ENCODE data around the gene SOBP.
"Not testable (repeated sequence)": the region's sequence is repeated elsewhere in the genome, so short reads cannot be mapped to it uniquely, and the experiment has no call there.

SOBP gene

DNA sequence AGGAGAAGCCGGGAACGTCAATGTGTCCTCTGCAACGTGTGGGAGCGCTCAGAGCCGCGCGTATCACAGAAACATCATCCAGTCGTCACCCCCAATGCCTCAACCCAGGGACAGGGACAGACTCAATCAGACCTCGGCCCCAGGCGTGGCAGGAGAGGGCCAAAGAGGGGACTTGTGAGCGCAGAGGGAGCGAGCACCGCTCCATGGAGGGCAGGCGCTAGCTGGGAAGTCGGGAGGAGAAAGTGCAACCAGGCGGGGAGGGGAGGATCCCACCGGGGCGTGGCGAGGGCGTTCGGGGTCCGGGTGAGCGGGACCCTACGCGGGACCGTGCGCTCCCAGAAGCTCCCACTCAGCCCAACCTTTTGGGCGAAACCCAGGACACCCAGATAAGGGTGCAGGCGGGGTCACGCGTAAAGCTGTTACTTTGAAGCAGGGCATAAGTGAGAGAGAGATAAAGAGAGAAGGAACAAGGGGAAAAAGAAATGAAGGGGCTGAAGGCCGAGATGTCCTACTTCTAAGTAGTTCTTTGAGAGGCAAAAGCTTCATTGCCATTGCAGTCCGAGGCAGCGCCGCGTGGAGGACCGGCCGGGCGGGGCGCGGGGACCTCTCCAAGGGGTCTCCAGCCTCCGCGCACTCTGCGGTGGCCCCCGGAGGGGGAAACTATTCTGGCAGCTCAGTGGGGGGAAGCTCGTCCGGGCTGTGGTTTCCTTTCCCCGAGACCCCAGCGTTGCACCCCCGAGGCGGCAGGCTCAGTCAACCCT, 862 bp upstream of the SOBP start:
- peak; percentile 15 for DNase-seq

DNA sequence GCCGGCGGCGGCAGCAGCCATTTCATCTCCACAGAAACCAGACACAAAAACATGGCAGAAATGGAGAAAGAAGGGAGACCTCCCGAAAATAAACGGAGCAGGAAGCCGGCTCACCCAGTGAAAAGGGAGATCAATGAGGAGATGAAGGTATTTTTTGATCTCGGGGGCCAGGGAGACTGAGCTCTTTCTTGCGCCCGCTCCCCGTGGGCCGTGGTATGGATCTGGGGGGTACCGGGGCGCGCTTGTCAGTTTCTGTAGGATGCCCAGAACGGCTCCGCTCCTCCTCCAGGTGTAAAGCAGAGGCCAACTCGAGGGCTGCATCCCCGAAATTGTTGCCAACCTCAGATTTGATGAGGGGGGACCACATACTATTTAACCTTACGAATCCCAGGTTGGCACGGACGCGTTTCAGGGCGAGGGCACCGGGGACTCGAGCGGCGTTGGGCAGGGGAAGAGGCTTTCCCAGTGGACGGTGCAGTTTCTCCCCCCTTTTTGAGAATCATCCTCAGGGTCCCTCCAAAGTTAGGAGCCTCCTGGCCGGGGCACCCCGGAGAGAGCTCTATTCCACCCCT, 735 bp downstream of the SOBP start:
- DNase-seq, result no peak

DNA sequence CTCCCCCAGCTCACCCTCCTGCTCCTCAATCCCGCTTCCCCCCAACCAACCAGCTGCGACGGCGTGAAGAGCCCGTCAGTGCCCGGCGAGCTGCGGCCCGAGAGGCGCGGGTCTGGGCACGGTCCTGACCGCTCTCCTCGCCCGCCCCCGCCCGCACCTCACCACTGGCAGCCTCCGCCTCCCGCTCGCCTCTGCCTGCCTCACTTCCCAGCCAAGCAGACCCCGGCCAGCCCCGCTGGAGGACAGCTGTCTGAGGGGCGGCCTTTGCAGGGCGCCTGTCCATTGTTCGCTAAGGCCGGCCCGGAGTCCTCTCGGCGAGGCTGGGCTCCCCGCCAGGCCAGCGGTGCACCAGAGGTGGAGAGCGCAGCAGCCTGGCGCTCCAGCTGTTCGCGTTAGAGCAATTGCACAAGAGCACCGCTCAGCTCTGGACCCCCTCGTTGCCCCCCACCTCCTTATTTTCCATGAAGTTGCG, 1.3 kb downstream of the SOBP start:
- DNase-seq, result peak; percentile 4

DNA sequence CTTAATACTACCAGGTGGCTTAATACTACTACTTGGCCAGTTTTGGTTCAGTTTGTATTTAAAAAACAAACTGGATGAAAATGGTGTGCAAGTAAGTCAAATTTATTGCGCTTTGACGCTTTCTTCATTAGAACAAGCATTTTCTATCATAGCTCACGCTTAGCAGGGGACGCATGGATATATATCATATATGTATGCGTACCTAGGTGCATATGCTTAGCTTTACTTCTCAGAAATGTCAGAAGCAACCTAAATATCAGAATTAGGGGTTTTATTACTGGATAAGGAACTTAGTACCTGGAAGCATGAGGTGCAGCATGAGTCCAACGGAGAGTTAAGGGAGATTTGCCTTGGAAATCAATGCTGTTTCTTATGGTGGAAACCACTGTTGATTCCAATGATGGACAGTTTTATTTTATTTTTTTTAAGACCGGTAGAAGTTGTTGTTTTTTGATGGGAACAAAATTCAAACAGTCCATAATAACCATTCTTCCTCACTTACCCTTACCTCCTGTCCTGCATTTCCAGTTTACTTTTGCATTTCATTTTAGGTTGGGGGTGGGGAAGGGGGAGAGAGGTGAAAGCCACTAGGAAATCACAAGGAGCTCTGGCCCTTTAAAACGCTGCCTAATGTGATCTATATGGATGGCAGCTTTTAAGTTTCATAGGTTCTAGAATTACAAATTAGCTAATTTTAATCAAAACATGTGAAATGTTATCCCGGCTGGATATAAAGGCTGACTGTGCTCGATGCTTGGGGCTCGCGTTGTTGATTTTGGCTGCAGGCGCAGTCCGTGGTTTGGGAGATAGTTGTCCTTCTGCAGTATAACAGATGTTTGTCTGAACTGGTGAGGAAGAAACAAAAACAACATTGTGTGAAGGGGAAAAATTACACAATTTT, 2.1 kb downstream of the SOBP start:
- DNase-seq, result no peak

DNA sequence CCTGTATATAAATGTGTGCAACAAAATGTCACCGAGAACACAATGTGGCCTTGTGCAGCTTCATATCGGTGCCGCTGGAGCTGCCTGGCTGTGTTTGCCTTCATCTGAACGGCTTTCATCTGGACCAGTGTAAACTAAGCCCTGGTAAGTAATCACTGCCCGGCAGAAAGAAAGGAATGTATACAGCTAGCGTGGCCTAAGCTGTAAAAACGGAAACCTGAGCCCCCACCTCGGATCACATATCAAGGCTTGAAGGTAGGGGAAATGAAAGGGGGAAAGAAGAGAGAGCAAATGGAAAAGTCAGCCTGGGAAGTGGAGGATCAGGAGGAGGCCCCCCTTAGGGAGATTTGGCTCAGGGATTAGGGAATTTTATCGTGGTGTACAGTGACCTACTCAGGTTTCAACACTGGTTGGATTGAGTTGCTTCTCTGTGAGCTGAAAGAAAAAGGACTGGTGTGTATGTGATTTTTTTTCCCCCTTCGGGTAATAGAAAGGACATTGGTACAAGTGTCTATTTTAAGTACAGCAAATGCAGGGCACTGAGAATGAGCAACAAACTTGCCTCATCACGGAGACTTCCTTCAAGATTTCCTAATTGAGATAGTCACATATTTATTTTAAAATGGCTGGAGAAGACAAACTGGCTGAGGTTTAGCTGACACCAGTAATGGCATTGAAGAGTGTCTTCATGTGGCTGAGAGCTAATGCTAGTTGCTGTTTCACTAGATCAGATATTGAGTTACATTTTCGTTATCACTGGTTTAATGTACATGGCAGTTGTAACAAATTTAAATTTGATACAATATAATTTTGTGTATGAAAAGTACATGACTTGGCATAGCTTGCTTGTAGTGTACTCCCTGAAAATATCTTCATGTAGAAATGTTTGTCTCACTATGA, 3.5 kb downstream of the SOBP start:
- DNase-seq, result no peak

DNA sequence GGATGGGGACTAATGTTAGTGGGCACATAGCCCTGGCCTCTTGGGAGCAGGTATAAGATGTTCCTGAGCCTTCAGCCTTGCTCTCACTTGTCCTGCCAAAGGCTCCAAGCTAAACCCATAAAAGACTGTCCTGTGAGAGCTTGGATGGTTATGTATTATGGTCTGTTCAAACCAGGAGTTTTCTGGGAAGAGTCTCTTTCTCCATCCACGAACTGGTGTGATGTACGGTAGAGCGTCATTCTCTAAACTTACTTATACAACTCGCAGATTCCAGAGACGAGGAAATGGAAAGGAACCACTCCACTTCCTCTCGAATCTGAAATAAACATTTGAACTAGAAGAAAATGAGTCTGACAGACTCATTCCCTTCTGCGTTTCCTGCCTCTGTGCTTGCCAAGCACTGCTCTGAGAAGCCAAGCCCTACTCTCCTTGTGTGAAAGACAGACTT, 5.3 kb downstream of the SOBP start:
- no peak for DNase-seq

DNA sequence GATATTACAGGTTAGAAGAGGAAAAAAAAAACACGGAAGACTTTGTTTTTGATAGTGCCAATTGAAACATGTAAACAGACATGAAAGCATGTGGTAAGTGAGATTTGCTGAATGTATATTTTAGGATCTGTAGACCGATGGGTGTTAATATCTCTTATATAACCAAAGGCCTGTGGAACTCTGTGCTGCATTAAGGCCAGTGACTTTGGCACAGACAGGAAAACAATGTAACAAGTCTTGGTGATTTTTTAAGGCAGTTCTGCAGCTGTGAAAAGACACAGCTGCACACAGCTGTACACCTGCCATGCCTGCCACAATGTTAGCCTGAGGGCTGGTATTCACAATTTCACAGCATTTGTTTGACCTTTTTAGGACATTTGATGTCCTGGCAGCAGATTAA, 6.1 kb downstream of the SOBP start:
- no peak for DNase-seq

DNA sequence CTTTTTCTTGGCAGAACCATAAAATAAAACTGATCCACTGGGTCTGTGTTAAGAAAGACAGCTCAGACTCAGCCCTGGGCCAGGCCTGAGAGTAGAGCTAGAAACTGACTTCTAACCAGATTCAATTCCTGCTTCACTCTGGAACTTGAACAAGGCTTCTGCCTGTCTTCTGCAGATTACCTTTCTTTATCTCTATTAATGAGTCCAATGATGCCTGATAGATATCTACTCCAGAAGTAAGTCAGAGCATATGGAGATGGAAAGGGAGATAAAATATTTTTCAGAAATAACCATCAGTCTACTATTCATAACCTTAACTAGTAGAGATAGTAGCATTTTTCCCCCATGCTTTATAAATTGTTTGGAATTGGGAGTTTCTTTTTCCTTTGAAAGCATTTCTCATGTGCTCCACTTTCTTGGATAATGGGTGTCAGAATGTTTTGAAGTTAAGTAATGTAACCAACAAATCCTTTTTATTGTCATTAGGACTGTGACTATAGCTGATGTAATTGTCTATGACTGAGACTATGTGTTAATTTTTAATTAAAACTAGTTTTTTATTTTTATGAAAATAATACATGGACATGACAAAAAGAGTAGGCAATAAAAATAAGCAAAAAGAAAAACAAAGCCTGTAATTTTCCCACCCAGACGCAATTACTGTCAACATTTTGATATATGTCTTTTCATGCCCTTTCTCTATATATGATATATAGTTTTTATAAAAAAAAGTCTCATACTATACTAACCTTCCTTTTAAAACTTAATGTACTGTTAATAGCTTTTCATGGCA, 7.2 kb downstream of the SOBP start:
- no peak for DNase-seq

DNA sequence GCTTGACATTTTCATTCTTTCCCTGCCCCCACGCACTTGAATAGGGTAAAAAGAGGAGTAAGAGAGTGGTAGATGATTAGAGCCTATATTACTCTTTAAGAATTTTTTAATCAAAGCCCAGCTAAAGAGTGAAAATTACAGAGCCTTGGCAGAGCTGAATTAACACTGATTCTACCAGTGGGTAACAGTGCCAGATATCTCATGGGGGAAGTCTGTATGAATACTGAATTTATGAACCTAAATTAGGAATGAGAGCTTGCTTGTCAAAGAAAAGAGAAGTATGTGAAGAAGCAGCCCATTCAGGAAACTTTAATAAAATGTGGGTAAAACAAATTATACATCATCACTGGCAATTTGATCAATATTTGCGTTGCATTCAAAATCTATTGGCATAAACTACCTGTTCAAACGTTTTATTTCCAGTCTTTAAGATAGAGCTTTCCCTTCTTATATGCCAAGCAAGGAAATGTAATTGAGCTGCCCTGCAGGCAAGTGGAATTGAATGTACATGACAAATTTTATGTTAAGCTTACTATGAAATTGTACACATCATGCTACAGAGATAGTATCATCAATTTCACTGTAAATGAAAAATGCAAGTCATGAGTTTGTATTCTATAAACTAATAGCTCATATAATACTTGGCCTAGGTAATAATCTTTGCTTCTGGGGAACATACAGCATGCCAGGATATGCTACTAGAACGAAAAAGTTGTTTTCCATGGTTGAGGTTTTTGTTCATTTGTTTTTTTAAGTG, 14.5 kb downstream of the SOBP start:
- no peak for DNase-seq

DNA sequence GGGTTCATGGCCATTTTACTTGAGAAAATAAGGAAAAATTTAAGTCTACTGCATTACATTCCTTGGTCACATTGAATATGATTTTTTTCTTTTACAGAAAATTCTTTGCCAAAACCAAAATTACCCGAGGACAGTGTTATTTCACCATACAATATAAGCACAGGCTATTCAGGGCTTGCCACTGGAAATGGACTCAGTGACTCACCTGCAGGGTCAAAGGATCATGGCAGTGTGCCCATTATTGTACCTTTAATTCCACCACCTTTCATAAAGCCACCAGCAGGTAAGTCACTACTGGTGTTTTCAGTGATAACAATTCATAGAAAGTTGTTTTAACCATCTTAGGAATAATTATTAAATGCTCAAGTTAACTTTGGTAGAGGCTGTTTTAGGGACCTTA, 16.2 kb downstream of the SOBP start:
- no peak for DNase-seq

DNA sequence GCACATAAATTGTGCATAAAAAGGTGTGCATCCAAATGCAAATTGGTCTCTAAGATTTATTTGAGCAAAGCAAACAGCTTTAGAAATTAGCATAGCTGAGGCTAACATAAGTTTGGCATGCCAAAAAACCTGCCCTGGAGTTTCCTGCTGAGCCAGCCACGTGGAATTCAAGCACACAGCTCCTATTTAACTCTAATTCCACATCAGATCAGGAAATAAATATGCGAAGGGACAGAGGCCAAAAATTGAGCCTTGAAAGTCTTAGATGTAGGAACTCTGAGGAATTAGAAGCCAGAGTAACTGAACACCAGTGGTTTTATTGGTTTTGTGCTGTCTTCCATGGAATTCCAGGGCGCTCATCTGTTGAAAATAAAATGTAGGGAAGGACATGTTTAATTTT, 19.6 kb downstream of the SOBP start:
- no peak for DNase-seq

DNA sequence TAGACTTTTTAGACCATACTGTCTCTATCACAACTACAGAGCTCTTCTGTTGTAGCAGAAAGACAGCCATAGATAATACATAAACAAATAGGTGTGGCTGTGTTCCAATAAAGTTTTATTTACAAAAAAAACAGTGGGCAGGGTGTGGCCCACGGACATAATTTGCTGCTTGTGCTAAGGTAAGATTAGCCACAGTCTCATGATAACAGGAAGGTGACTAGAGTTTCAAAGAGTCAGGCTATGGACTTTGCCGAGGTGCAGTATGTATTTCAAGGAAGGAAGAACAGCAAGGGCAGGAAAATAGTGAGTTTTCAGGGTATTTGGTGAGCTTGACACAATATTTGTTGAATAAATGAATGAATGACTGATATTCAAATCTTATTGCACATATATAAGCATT, 20.2 kb downstream of the SOBP start:
- no peak for DNase-seq

DNA sequence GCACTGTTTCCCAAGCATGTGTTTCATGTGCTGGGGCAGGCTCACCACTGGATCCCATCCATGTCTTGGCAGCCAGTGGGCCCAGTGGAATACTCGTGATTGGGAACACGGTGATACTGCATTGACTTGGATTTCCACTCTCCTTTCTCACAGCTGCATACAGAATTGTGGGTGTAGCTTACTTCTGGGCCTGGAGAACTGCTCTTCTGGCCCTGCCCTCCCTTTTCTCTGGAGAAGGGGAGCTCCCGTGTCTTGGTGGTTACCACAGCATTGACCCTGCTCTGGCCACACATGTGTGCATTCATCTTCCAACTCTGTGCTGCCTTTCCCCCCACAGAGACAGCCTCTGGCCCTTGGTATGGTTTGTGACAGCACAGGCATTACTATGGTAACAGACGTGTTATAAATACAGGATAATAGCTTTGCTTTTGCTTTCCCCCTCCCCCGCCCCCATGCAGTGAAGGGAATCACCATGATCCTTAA, 21.6 kb downstream of the SOBP start:
- no peak for DNase-seq

DNA sequence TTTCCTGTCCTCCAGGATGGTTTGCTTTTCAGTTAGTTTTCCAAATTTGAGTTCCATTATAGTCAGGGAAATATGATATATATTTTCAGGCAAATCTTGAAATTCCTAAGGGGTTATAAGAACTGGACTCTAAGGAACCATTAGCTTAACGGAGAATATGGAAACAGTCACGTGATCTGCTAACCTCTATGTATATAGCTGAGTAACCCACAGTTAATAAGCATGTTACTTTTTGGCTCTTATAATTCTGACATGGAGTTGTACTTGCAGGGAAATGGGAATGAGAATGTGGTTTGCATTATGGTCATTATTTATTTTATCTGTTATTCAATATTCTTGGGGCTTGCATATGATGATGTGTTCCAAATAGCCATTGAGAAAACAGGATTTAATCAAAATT, 23.3 kb downstream of the SOBP start:
- no peak for DNase-seq

DNA sequence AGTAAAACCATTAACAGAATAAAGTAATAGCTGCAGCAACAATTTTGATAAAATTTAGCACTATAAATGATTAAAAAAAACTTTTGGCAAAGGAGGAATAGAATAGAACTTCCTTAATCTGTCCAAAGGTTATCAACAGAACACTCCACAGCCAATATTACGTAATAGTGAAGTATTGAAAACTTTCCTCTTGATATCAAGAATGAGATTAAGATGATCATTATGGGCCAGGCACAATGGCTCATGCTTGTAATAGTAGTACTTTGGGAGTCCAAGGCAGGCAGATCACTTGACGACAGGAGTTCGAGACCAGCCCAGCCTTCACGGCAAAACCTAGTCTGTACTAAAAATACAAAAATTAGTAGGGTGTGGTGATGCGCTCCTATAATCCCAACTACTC, 26.0 kb downstream of the SOBP start:
- no peak for DNase-seq

DNA sequence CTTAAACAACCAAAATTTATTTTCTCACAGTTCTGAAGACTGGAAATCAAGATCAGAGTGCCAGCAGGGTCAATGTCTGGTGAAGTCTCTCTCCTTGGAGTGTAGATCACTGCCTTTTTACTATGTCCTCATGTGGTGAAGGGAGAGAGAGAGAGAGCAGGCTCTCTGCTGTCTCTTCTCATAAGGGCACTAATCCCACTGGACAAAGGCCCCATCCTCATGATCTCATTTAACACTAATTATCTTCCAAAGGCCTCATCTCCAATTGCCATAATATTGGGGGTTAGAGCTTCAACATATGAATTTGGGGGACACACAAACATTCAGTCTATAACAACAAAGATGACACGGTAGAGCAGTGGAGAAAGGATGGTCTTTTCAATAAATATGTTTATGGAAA, 27.4 kb downstream of the SOBP start:
- DNase-seq, result no peak

DNA sequence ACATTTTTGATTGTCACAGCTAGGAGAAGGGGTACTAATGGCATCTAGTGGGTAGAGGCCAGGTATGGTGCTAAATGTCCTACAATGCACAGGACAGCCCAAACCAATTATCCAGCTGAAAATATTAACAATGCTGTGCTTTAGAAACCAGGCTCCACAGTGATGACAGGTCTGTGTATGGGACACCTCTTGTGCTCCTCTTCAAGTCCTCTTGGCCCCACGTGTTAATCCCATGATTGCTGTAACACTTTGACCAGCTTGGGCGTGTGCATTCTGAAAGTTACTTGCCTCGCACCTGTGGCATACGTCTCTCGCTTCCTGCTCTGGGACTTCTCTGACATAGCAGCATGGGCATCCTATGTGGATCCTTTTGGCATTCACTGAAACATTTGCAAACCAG, 29.3 kb downstream of the SOBP start:
- DNase-seq, result not testable (repeated sequence)

DNA sequence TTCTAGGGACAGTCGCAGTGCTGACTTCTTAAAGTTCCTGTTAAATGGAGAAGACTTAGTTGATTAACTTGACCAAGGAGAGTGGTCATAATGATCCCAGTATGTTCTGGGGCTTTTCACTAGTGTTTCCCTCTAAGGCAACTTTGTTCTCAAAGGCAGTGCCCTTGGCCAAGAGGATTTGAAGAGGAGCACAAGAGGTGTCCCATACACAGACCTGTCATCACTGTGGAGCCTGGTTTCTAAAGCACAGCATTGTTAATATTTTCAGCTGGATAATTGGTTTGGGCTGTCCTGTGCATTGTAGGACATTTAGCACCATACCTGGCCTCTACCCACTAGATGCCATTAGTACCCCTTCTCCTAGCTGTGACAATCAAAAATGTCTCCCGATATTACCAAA, 30.8 kb downstream of the SOBP start:
- not testable (repeated sequence) for DNase-seq

DNA sequence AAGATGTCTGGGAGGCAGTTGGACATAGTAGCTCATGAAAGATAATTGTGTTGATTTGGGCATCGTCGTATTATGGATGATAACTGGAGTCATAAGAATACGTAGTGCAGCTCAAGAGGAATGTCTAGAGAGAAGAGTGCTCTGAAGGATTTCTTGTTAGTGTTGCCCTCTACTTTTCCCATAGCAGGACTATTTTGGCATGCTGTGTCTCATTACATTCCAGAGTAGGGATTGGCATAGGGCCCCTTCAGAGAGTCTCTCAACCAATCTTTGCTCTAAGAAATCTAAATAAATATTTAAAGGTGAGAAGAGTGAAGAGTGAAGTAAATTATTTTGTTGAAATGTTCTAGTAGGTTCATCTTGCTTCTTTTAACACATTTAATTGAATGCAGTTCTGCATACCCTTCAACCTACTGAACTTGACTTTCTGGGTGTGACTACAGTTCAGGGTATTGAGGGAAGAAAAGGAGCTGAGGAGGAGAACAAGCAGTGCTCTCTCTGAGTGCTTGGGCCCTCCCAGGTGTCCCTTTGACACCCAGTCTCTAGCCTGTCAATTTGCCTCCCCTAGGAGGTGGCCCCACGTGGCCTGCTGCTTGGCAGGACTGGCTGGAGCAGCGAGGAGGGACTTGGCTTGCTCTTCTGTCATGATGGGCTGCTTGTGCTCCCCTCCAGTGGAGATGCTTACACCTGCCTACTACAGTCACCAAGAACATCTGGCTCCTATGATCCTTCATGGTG, 33.3 kb downstream of the SOBP start:
- no peak for DNase-seq

DNA sequence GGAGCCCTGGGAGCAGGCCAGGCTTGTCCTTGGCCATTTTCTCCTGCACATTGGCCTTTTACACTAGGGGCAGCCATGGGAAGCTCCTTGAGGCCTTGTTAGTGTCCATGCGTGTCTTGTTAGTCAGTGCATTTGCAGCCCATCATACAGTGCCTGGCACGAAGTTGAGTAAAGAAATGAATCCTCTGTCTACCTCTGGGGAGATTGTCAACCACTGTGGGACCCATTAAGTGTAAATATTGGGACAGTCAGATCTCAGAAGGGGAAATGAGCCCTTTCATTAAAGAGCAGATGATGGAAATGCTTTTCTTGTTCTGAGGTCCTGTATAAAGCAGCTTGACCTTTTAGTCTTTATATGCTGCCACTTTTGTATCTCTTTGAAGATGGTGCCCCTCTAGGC, 33.9 kb downstream of the SOBP start:
- DNase-seq, result no peak
